ENCODE results near the gene EEF2K. TPM values are rescaled to one million over a fixed set of nuclear protein-coding genes. Genes with fewer than 3 reads are reported as not detected.

The EEF2K gene
- total and polyA plus RNA-seq, 12 donors, result 4.9 to 28.3 (median 16.6) TPM

DNA sequence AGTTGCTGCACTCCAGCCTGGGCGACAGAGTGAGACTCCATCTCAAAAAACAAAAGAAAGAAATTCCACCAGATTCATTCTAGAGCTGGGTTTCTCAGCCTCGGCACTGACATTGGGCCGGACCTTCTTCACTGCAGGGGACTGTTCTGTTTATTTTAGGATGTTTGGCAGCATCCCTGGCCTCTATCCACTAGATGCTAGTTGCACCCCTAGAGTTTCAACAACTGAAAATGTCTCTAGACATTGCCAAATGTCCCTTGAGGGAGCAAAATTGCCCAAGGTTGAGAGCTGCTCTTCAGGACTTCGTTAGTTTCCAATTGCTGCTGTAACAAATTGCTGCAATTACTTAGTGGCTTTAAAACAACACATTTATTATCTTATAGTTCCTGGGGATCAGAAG is 7.2 kb downstream of the EEF2K start:
- WGBS, 4 donors, result 75 to 95% (median 79%) methylated on average over 3 to 4 of the region's 4 CpGs
- no peaks in the 10 kb centered on the region for H3K27me3 ChIP-seq
- H3K4me1 ChIP-seq (replicated peaks in 1 of 2), result peaks cover 11 to 20% of the 10 kb centered on the region in 2 donors
- no peak for DNase-seq
- TF ChIP-seq POLR2A (IDR thresholded peaks at IDR 0.05), result no peak
- TF ChIP-seq, protein P1, sequence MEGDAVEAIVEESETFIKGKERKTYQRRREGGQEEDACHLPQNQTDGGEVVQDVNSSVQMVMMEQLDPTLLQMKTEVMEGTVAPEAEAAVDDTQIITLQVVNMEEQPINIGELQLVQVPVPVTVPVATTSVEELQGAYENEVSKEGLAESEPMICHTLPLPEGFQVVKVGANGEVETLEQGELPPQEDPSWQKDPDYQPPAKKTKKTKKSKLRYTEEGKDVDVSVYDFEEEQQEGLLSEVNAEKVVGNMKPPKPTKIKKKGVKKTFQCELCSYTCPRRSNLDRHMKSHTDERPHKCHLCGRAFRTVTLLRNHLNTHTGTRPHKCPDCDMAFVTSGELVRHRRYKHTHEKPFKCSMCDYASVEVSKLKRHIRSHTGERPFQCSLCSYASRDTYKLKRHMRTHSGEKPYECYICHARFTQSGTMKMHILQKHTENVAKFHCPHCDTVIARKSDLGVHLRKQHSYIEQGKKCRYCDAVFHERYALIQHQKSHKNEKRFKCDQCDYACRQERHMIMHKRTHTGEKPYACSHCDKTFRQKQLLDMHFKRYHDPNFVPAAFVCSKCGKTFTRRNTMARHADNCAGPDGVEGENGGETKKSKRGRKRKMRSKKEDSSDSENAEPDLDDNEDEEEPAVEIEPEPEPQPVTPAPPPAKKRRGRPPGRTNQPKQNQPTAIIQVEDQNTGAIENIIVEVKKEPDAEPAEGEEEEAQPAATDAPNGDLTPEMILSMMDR (IDR thresholded peaks at IDR 0.05), result no peak
- intact Hi-C loops (cut with DNase I), result no loop called here
- H3K27ac ChIP-seq, result no peak overlapping the region
- H3K9me3 ChIP-seq (replicated peaks in 1 of 3), result no peaks in the 10 kb centered on the region
- H3K36me3 ChIP-seq (replicated peaks in 1 of 2), result no peaks in the 10 kb centered on the region
- H3K4me3 ChIP-seq, result no peak overlapping the region

DNA sequence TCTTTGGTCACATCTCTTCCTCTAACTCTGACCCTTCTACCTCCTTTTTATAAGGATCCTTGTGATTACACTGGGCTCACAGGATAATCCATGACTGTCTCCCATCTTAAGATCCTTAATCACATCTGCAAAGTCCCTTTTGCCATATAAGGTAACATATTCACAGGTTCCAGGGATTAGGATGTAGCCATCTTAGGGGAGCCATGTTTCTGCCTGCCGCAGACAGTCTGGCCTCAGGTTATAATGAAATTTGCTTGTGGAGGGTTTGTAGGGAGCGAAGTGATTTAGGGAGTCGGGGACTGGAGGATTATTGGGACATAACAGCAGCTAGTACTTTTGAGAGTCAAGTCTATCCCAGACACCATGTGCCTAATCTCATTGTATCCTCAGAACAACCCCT is 7.7 kb downstream of the EEF2K start:
- TF ChIP-seq, protein P1 (IDR thresholded peaks at IDR 0.05), result no peak
- TF ChIP-seq POLR2A (IDR thresholded peaks at IDR 0.05), result no peak
- H3K4me3 ChIP-seq, result no peak overlapping the region
- H3K4me1 ChIP-seq (replicated peaks in 1 of 2), result peaks cover 11 to 14% of the 10 kb centered on the region in 2 donors
- no peaks in the 10 kb centered on the region for H3K9me3 ChIP-seq (replicated peaks in 1 of 3)
- H3K36me3 ChIP-seq (replicated peaks in 1 of 2), result no peaks in the 10 kb centered on the region
- no peak overlapping the region for H3K27ac ChIP-seq
- H3K27me3 ChIP-seq, result no peaks in the 10 kb centered on the region
- no peak for DNase-seq
- intact Hi-C loops (cut with DNase I), result no loop called here
- WGBS, 4 donors, result 93 to 100% (median 97%) methylated on average over 3 of the region's 3 CpGs

DNA sequence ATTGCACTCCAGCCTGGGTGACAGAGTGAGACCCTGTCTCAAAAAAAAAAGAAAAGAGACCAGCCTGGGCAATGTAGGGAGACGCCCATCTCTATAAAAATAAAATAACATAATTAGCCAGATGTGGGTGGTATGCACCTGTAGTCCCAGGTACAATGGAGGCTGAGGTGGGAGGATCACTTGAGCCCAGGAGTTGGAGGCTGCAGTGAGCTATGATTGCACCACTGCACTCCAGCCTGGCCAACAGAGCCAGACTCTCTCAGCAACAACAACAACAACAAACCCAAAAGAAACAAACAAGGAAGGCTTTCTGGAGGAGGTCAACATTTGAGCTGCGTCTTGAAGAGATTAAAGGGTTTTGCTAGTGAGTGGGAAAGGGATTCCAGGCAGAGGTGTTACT is 8.3 kb downstream of the EEF2K start:
- DNase-seq, result no peak
- no peaks in the 10 kb centered on the region for H3K27me3 ChIP-seq
- no peaks in the 10 kb centered on the region for H3K9me3 ChIP-seq (replicated peaks in 1 of 3)
- intact Hi-C loops (cut with DNase I), result no loop called here
- peaks cover 11 to 12% of the 10 kb centered on the region in 2 donors for H3K4me1 ChIP-seq (replicated peaks in 1 of 2)
- H3K27ac ChIP-seq, result no peak overlapping the region
- no peak overlapping the region for H3K4me3 ChIP-seq
- 95 to 98% (median 96%) methylated on average over 2 of the region's 2 CpGs for WGBS, 4 donors
- TF ChIP-seq POLR2A (IDR thresholded peaks at IDR 0.05), result no peak
- TF ChIP-seq, protein P1 (IDR thresholded peaks at IDR 0.05), result no peak
- no peaks in the 10 kb centered on the region for H3K36me3 ChIP-seq (replicated peaks in 1 of 2)

DNA sequence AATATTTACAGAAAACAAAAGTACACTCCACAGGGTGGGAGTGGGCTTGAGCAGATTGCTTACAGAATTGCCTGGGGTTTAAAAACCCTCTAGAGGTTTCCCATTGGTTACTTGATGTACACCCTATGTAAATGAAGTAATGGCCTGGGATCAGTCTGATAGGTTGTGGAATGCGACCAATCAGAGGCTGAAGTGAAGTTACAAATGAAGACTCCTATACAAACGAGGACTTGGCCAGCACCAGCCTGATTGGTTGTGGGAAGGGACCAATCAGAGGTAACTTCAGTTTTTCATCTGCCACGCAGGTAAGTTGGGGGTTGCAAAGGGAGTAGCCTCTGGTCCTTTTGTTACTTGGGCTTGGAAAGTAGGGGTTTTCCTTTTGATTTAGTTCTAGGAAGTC is 8.8 kb downstream of the EEF2K start:
- no peaks in the 10 kb centered on the region for H3K27me3 ChIP-seq
- 83 to 96% (median 88%) methylated on average over 3 of the region's 3 CpGs for WGBS, 4 donors
- H3K9me3 ChIP-seq (replicated peaks in 1 of 3), result no peaks in the 10 kb centered on the region
- no peak for TF ChIP-seq POLR2A (IDR thresholded peaks at IDR 0.05)
- TF ChIP-seq, protein P1 (IDR thresholded peaks at IDR 0.05), result no peak
- H3K36me3 ChIP-seq (replicated peaks in 1 of 2), result no peaks in the 10 kb centered on the region
- H3K4me1 ChIP-seq (replicated peaks in 1 of 2), result peaks cover 11 to 12% of the 10 kb centered on the region in 2 donors
- H3K27ac ChIP-seq, result no peak overlapping the region
- DNase-seq, result no peak
- H3K4me3 ChIP-seq, result no peak overlapping the region
- intact Hi-C loops (cut with DNase I), result no loop called here

Data from adrenal gland (tissue), 12 donors.